Panc1 (cell line): ENCODE results near the gene TULP1.

Experiments
- CTCF ChIP-seq: fragments of 450-650 bp; IDR thresholded peaks from 2 replicates; pipeline ENCODE4 v1.5.1; 2017; ENCODE audit warnings: mild to moderate bottlenecking
- POLR2AphosphoS5 ChIP-seq: IDR thresholded peaks from 2 replicates; pipeline ENCODE4 v1.6.1; 2012; ENCODE audit warnings: mild to moderate bottlenecking, low read depth, low read length, moderate library complexity

GRCh38 chr6:35470663-35471120, 42.0 kb downstream of the TULP1 start:
- no peak for TF ChIP-seq CTCF
- peak; percentile 19; the same call in 1 of the 2 replicates for TF ChIP-seq POLR2AphosphoS5
